ENCODE data around the gene MMP19. TPM values are rescaled to one million over a fixed set of nuclear protein-coding genes. Genes with fewer than 3 reads are reported as not detected.
"Not testable (repeated sequence)": the region's sequence is repeated elsewhere in the genome, so short reads cannot be mapped to it uniquely, and the experiment has no call there.

MMP19 gene
- total and polyA plus RNA-seq, 5 donors from 2014 or later = not detected

DNA sequence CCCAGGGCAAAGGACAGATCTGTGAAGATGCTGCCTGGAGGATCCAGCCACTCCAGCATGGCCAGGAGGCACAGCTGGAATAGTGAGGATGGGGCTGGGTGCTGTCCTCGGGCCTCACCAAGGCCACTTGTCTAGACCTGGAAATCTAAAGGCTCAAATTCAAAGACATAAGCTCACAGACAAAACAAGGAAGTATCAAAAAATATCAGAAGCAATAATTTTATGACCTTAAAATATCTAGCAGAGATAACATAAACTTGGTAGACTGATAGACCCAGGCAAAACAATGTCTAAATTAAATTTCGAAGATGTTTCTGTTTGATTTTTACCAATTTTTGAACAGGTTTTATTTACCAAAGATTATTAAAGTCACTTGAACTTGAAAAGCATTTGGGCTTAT is 22.6 kb upstream of the MMP19 start:
- no peak overlapping the region for H3K4me3 Mint-ChIP-seq

GRCh38 chr12:55862931-55863330 is 20.2 kb upstream of the MMP19 start:
- DNase-seq; H3K4me3 Mint-ChIP-seq; H3K9me3 ChIP-seq (ENCODE audit: control insufficient read depth in 2 of 2, low read length in 2 of 2); H3K27me3 Mint-ChIP-seq; H3K9me3 Mint-ChIP-seq; H3K27me3 ChIP-seq (ENCODE audit: control insufficient read depth, insufficient read depth, low read length); H3K36me3 ChIP-seq (ENCODE audit: control insufficient read depth, insufficient read depth, low read length); H3K4me3 ChIP-seq (ENCODE audit: low read depth, low read length); H3K4me1 Mint-ChIP-seq; H3K27ac Mint-ChIP-seq; H3K36me3 Mint-ChIP-seq; ATAC-seq (ENCODE audit: low read depth in 2 of 2); H3K4me1 ChIP-seq (ENCODE audit: control insufficient read depth, insufficient read depth, low read length, poor library complexity, severe bottlenecking); H3K27ac ChIP-seq (ENCODE audit: insufficient read depth, low read length, poor library complexity, severe bottlenecking): not testable (repeated sequence)

More for the DNA sequence above, 22.6 kb upstream of the MMP19 start:
- Histone ChIP-seq H3K27me3 (ENCODE audit: control insufficient read depth, insufficient read depth, low read length) (no peaks in the 10 kb centered on the region), H3K9me3 (ENCODE audit: control insufficient read depth in 2 of 2, low read length in 2 of 2) (peaks cover 5 to 9% of the 10 kb centered on the region in 2 experiments), H3K36me3 (ENCODE audit: control insufficient read depth, insufficient read depth, low read length) (no peaks in the 10 kb centered on the region), H3K4me1 (ENCODE audit: control insufficient read depth, insufficient read depth, low read length, poor library complexity, severe bottlenecking) (no peaks in the 10 kb centered on the region), H3K4me3 (ENCODE audit: low read depth, low read length) (no peak overlapping the region), H3K27ac (ENCODE audit: insufficient read depth, low read length, poor library complexity, severe bottlenecking) (no peak overlapping the region)
- H3K4me1 Mint-ChIP-seq = no peaks in the 10 kb centered on the region
- no peak for ATAC-seq (ENCODE audit: low read depth in 2 of 2)
- H3K9me3 Mint-ChIP-seq = peaks cover 0 to 4% (median 0%) of the 10 kb centered on the region in 7 donors
- no peaks in the 10 kb centered on the region for H3K36me3 Mint-ChIP-seq
- H3K27ac Mint-ChIP-seq = no peak overlapping the region
- no peak for DNase-seq
- H3K27me3 Mint-ChIP-seq = no peaks in the 10 kb centered on the region

- Mint-ChIP-seq H3K27ac (no peak overlapping the region), H3K4me1 (no peaks in the 10 kb centered on the region), H3K9me3 (peaks cover 0 to 4% (median 0%) of the 10 kb centered on the region in 7 donors), H3K36me3 (no peaks in the 10 kb centered on the region), H3K4me3 (no peak overlapping the region), H3K27me3 (peaks cover 6% of the 10 kb centered on the region)
- ATAC-seq (ENCODE audit: low read depth in 2 of 2) = no peak
- H3K27me3 ChIP-seq (ENCODE audit: control insufficient read depth, insufficient read depth, low read length) = no peaks in the 10 kb centered on the region
- DNase-seq = no peak
- peaks cover 5 to 9% of the 10 kb centered on the region in 2 experiments for H3K9me3 ChIP-seq (ENCODE audit: control insufficient read depth in 2 of 2, low read length in 2 of 2)
- no peak overlapping the region for H3K4me3 ChIP-seq (ENCODE audit: low read depth, low read length)
- H3K36me3 ChIP-seq (ENCODE audit: control insufficient read depth, insufficient read depth, low read length) = no peaks in the 10 kb centered on the region
- H3K27ac ChIP-seq (ENCODE audit: insufficient read depth, low read length, poor library complexity, severe bottlenecking) = no peak overlapping the region
- no peaks in the 10 kb centered on the region for H3K4me1 ChIP-seq (ENCODE audit: control insufficient read depth, insufficient read depth, low read length, poor library complexity, severe bottlenecking)
Measured at GRCh38 chr12:55862286-55862685, 19.6 kb upstream of the MMP19 start.

- H3K9me3 ChIP-seq (ENCODE audit: control insufficient read depth in 2 of 2, low read length in 2 of 2) = peaks cover 5 to 9% of the 10 kb centered on the region in 2 experiments
- Mint-ChIP-seq H3K36me3 (no peaks in the 10 kb centered on the region), H3K27me3 (peaks cover 6% of the 10 kb centered on the region), H3K9me3 (peaks cover 0 to 4% (median 0%) of the 10 kb centered on the region in 7 donors), H3K4me3 (no peak overlapping the region), H3K27ac (no peak overlapping the region), H3K4me1 (no peaks in the 10 kb centered on the region)
- no peaks in the 10 kb centered on the region for H3K36me3 ChIP-seq (ENCODE audit: control insufficient read depth, insufficient read depth, low read length)
- H3K4me3 ChIP-seq (ENCODE audit: low read depth, low read length) = no peak overlapping the region
- no peaks in the 10 kb centered on the region for H3K27me3 ChIP-seq (ENCODE audit: control insufficient read depth, insufficient read depth, low read length)
- H3K27ac ChIP-seq (ENCODE audit: insufficient read depth, low read length, poor library complexity, severe bottlenecking) = no peak overlapping the region
- no peak for DNase-seq
- no peak for ATAC-seq (ENCODE audit: low read depth in 2 of 2)
- H3K4me1 ChIP-seq (ENCODE audit: control insufficient read depth, insufficient read depth, low read length, poor library complexity, severe bottlenecking) = no peaks in the 10 kb centered on the region
Measured at GRCh38 chr12:55861871-55862270, 19.1 kb upstream of the MMP19 start.

DNA sequence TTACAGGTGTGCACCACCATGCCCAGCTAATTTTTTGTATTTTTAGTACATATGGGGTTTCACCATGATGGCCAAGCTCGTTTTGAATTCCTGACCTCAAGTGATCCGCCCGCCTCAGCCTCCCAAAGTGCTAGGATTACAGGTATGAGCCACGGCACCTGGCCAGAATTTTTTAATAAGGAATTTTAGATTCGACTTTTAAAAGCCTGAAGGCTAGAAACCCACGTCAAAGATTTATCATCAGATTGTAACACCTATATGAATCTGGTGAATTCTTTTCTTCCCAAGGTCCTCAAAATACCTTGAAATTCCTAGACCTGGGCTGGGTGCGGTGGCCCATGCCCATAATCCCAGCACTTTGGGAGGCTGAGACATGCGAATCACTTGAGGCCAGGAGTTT is 18.7 kb upstream of the MMP19 start:
- Mint-ChIP-seq H3K4me3 (no peak overlapping the region), H3K27me3 (peaks cover 6% of the 10 kb centered on the region)
- H3K4me1 ChIP-seq (ENCODE audit: control insufficient read depth, insufficient read depth, low read length, poor library complexity, severe bottlenecking) = no peaks in the 10 kb centered on the region

GRCh38 chr12:55852740-55853139 is 10.0 kb upstream of the MMP19 start:
- ATAC-seq (ENCODE audit: low read depth in 2 of 2) (no peak), DNase-seq (no peak)
- Histone ChIP-seq H3K27ac (ENCODE audit: insufficient read depth, low read length, poor library complexity, severe bottlenecking) (no peak overlapping the region), H3K4me1 (ENCODE audit: control insufficient read depth, insufficient read depth, low read length, poor library complexity, severe bottlenecking) (no peaks in the 10 kb centered on the region), H3K27me3 (ENCODE audit: control insufficient read depth, insufficient read depth, low read length) (peaks cover 10% of the 10 kb centered on the region), H3K36me3 (ENCODE audit: control insufficient read depth, insufficient read depth, low read length) (no peaks in the 10 kb centered on the region), H3K9me3 (ENCODE audit: control insufficient read depth in 2 of 2, low read length in 2 of 2) (no peaks in the 10 kb centered on the region), H3K4me3 (ENCODE audit: low read depth, low read length) (no peak overlapping the region)
- Mint-ChIP-seq H3K4me1 (no peaks in the 10 kb centered on the region), H3K9me3 (no peaks in the 10 kb centered on the region), H3K36me3 (no peaks in the 10 kb centered on the region), H3K4me3 (no peak overlapping the region), H3K27ac (no peak overlapping the region), H3K27me3 (peaks cover 40% of the 10 kb centered on the region)

More for the DNA sequence above, 18.7 kb upstream of the MMP19 start:
- Mint-ChIP-seq H3K27ac (no peak overlapping the region), H3K36me3 (no peaks in the 10 kb centered on the region), H3K4me1 (no peaks in the 10 kb centered on the region), H3K9me3 (peaks cover 0 to 4% (median 0%) of the 10 kb centered on the region in 7 donors)
- H3K27ac ChIP-seq (ENCODE audit: insufficient read depth, low read length, poor library complexity, severe bottlenecking) = no peak overlapping the region
- DNase-seq (no peak), ATAC-seq (ENCODE audit: low read depth in 2 of 2) (no peak)
- no peaks in the 10 kb centered on the region for H3K27me3 ChIP-seq (ENCODE audit: control insufficient read depth, insufficient read depth, low read length)
- H3K36me3 ChIP-seq (ENCODE audit: control insufficient read depth, insufficient read depth, low read length) = no peaks in the 10 kb centered on the region
- peaks cover 5 to 9% of the 10 kb centered on the region in 2 experiments for H3K9me3 ChIP-seq (ENCODE audit: control insufficient read depth in 2 of 2, low read length in 2 of 2)
- no peak overlapping the region for H3K4me3 ChIP-seq (ENCODE audit: low read depth, low read length)

DNA sequence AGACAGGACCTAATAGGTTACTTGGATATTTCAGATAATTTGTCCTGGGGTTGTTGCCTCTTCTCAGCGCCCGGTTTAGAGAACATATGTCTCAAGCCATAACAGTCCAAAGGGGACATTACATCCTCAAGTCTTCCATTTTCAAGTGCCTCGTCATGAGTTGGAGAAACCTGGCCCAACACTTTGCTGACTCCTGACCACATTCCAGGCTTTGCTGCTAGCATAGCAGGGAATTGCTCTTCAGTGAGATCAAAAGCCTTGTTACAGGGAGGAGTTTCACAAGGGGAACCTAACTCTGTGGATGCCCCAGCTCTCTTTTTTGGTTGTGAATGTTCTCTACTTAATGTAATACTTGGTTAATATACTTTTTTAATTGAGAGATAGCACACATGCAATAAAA is 8.2 kb upstream of the MMP19 start:
- DNase-seq (no peak), ATAC-seq (ENCODE audit: low read depth in 2 of 2) (no peak)
- H3K9me3 Mint-ChIP-seq = no peaks in the 10 kb centered on the region
- no peaks in the 10 kb centered on the region for H3K4me1 ChIP-seq (ENCODE audit: control insufficient read depth, insufficient read depth, low read length, poor library complexity, severe bottlenecking)
- no peak overlapping the region for H3K27ac ChIP-seq (ENCODE audit: insufficient read depth, low read length, poor library complexity, severe bottlenecking)
- H3K4me1 Mint-ChIP-seq = no peaks in the 10 kb centered on the region
- peaks cover 56% of the 10 kb centered on the region for H3K27me3 Mint-ChIP-seq
- no peak overlapping the region for H3K4me3 ChIP-seq (ENCODE audit: low read depth, low read length)
- H3K36me3 Mint-ChIP-seq = no peaks in the 10 kb centered on the region
- peaks cover 12% of the 10 kb centered on the region for H3K27me3 ChIP-seq (ENCODE audit: control insufficient read depth, insufficient read depth, low read length)
- H3K27ac Mint-ChIP-seq = no peak overlapping the region
- no peaks in the 10 kb centered on the region for H3K36me3 ChIP-seq (ENCODE audit: control insufficient read depth, insufficient read depth, low read length)
- no peaks in the 10 kb centered on the region for H3K9me3 ChIP-seq (ENCODE audit: control insufficient read depth in 2 of 2, low read length in 2 of 2)
- H3K4me3 Mint-ChIP-seq = no peak overlapping the region

- Mint-ChIP-seq H3K4me1 (no peaks in the 10 kb centered on the region), H3K27me3 (peaks cover 59% of the 10 kb centered on the region), H3K9me3 (no peaks in the 10 kb centered on the region), H3K4me3 (no peak overlapping the region), H3K36me3 (no peaks in the 10 kb centered on the region), H3K27ac (no peak overlapping the region)
- H3K4me1 ChIP-seq (ENCODE audit: control insufficient read depth, insufficient read depth, low read length, poor library complexity, severe bottlenecking) = no peaks in the 10 kb centered on the region
- H3K27me3 ChIP-seq (ENCODE audit: control insufficient read depth, insufficient read depth, low read length) = peaks cover 12% of the 10 kb centered on the region
- H3K27ac ChIP-seq (ENCODE audit: insufficient read depth, low read length, poor library complexity, severe bottlenecking) = no peak overlapping the region
- H3K36me3 ChIP-seq (ENCODE audit: control insufficient read depth, insufficient read depth, low read length) = no peaks in the 10 kb centered on the region
- no peak overlapping the region for H3K4me3 ChIP-seq (ENCODE audit: low read depth, low read length)
- DNase-seq (no peak), ATAC-seq (ENCODE audit: low read depth in 2 of 2) (no peak)
- no peaks in the 10 kb centered on the region for H3K9me3 ChIP-seq (ENCODE audit: control insufficient read depth in 2 of 2, low read length in 2 of 2)
Measured at GRCh38 chr12:55850401-55850800, 7.7 kb upstream of the MMP19 start.
